Peyer's patch (tissue), 4 donors: ENCODE results near the gene PBX1.

ENCODE experiments used
- CTCF ChIP-seq, 6 experiments: fragments of 450-650 bp in 4 of 6; fragments of 200-600 bp in 2 of 6; sonication (generic) in 1 of 6; IDR thresholded peaks; one replicate each; pipeline ENCODE4 v1.5.1; 2017 to 2019; ENCODE audit warnings: antibody characterized with exemption in 6 of 6, mild to moderate bottlenecking in 3 of 6, moderate library complexity in 1 of 6
- POLR2A ChIP-seq, 2 donors: fragments of 450-650 bp; IDR thresholded peaks; one replicate each; pipeline ENCODE4 v1.5.1; 2017; ENCODE audit warnings: antibody characterized with exemption in 2 of 2, mild to moderate bottlenecking in 2 of 2, moderate library complexity in 2 of 2

GRCh38 chr1:164755690-164756089 is 196.7 kb downstream of the PBX1 start:
- TF ChIP-seq CTCF (IDR thresholded peaks at IDR 0.05) (no peak), POLR2A (IDR thresholded peaks at IDR 0.05) (no peak)
